WTC11 (cell line): Measurements from ENCODE around the gene WTAP.

ENCODE experiments used
- CTCF ChIP-seq: fragments of 200-600 bp; IDR thresholded peaks from 2 replicates; pipeline ENCODE4 v1.8.0; 2022; ENCODE audit warnings: antibody characterized with exemption
- ELF4 ChIP-seq: sonication (generic); formaldehyde crosslinking; IDR thresholded peaks from 2 replicates; pipeline ENCODE4 v1.8.1; 2022; ENCODE audit warnings: low read depth, mild to moderate bottlenecking, moderate library complexity, missing genetic modification reagents
- ESRRA ChIP-seq: sonication (generic); formaldehyde crosslinking; IDR thresholded peaks from 2 replicates; pipeline ENCODE4 v1.8.1; 2022; ENCODE audit warnings: mild to moderate bottlenecking, missing genetic modification reagents, borderline replicate concordance
- GTF2I ChIP-seq: fragments of 250-450 bp; sonication (Bioruptor Pico); conservative IDR thresholded peaks from 2 replicates; pipeline ENCODE4 v1.4.0; 2021; ENCODE audit warnings: mild to moderate bottlenecking
- MLX ChIP-seq: sonication (generic); formaldehyde crosslinking; IDR thresholded peaks from 2 replicates; pipeline ENCODE4 v1.8.1; 2023; ENCODE audit warnings: mild to moderate bottlenecking, missing genetic modification reagents, moderate library complexity
- NFATC4 ChIP-seq: fragments of 250-450 bp; sonication (Bioruptor Pico); IDR thresholded peaks from 2 replicates; pipeline ENCODE4 v1.9.0; 2021; ENCODE audit warnings: mild to moderate bottlenecking
- NR2C2 ChIP-seq: sonication (generic); formaldehyde crosslinking; IDR thresholded peaks from 2 replicates; pipeline ENCODE4 v1.8.0; 2022; ENCODE audit warnings: mild to moderate bottlenecking, missing genetic modification reagents
- TP53 ChIP-seq: sonication (generic); formaldehyde crosslinking; IDR thresholded peaks from 2 replicates; pipeline ENCODE4 v1.8.1; 2023; ENCODE audit warnings: mild to moderate bottlenecking, missing genetic modification reagents
- ZNF263 ChIP-seq: sonication (generic); formaldehyde crosslinking; IDR thresholded peaks from 2 replicates; pipeline ENCODE4 v1.8.1; 2022; ENCODE audit warnings: low read depth, mild to moderate bottlenecking, moderate library complexity, missing genetic modification reagents
- ZNF396 ChIP-seq: fragments of 250-450 bp; sonication (Bioruptor Pico); IDR thresholded peaks from 2 replicates; pipeline ENCODE4 v1.8.0; 2021; ENCODE audit warnings: mild to moderate bottlenecking, moderate library complexity, borderline replicate concordance
- ZNF512 ChIP-seq: sonication (generic); formaldehyde crosslinking; IDR thresholded peaks from 2 replicates; pipeline ENCODE4 v1.8.1; 2022; ENCODE audit warnings: missing genetic modification reagents, borderline replicate concordance

GRCh38 chr6:159686040-159686439 lies 41.3 kb upstream of the WTAP start:
- TF ChIP-seq ZNF512 (CRISPR knock-in tag): no peak
- TF ChIP-seq ZNF396: no peak
- TF ChIP-seq CTCF: no peak
- TF ChIP-seq NR2C2 (CRISPR knock-in tag): no peak
- TF ChIP-seq GTF2I (CRISPR knock-in tag): no peak
- no peak for TF ChIP-seq ELF4 (CRISPR knock-in tag)
- TF ChIP-seq MLX (CRISPR knock-in tag): no peak
- no peak for TF ChIP-seq ESRRA (CRISPR knock-in tag)
- TF ChIP-seq TP53 (CRISPR knock-in tag): no peak
- no peak for TF ChIP-seq ZNF263
- no peak for TF ChIP-seq NFATC4 (CRISPR knock-in tag)
